Measurements from ENCODE around the gene RECK.

The RECK gene

DNA sequence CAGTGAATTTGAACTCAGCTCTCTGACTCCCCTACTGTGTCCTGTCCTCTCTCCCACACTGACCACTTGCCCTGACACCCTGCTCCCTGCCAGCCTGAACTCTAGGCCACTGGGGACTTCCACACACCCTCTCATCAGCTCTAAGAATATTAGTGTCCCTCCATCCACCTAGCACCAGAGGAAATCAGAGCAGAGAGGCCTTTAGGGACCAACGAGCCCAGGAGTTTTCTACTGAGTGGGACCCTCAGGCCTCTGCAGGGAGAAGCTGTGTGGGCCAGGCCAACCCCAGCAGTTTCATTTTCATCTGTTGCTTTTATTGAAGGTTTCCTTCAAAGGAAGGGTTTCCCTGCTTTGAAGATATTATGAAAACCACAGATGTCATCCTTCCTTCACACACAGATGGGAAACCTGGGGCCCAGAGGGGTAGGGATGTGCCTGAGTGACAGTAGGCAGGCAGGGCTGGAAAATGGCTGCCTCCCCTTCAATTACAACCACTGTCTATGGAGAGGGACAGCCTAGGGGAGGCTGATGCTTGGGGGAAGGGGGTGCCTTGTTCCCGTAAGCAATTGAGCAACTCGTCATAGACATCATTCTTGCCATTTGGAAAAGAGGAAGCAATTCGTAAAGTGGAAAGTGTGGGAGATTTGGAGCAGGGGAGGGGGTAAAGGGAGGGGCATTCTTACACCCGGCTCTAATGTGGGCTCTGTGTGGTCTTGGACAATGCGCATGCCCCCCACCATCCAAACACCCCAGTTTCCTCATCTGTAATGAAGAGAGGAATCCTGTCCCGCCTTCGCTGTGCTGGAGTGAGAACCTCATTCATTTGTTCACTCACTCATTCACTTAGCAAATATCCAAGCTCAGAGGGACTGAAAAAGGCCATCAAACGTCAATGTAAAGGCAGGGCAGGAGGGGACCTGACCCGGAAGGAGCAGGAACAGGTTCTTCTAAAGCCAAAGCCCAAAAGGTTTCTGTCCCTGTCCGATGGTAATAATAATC lies 103.7 kb downstream of the RECK start:
- no peak for FAIRE-seq

GRCh38 chr9:36141288-36141687 lies 104.6 kb downstream of the RECK start:
- no peak for FAIRE-seq

DNA sequence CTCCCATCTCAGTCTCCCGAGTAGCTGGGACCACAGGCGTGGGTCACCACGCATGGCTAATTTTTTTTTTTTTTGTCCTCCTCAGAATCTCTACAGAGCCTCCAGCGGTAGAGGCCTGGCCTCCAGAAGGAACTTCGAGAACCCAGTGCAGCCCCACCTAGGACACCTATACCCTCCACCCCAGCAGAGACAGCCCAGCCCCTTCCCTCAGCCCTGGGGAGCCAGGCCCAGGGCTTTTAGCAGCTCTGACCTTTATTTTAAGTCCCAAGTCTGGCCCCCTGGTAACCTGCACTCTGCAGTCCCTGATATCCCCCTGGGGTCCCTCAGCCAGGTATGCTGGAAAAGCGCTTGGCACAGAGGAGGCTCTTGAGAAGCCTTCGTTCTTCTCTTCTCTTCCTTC lies 105.0 kb downstream of the RECK start:
- no peak for FAIRE-seq

- no peak for FAIRE-seq
These were observed 106.0 kb downstream of the RECK start for GRCh38 chr9:36142510-36143244.

DNA sequence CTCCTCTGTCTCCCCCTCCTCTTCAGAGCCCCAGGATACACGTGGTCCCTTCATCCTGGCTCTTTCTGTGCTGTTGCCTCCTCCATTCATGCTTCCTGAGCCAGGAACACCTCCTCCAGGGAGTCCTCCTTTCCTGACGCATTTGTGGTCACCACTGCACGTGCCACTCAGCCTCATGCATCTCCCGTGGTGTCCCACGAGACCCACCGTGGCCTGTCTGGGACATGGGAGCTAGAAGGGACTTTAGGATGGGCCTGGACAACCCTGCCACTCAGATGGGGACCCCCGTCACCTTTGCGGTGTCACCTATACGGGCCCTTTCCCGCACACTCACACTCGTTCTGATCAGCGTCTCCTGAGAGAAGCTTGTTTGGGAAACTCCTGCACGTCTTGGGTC lies 106.5 kb downstream of the RECK start:
- no peak for FAIRE-seq

GRCh38 chr9:36144309-36145232 lies 107.9 kb downstream of the RECK start:
- FAIRE-seq = no peak

DNA sequence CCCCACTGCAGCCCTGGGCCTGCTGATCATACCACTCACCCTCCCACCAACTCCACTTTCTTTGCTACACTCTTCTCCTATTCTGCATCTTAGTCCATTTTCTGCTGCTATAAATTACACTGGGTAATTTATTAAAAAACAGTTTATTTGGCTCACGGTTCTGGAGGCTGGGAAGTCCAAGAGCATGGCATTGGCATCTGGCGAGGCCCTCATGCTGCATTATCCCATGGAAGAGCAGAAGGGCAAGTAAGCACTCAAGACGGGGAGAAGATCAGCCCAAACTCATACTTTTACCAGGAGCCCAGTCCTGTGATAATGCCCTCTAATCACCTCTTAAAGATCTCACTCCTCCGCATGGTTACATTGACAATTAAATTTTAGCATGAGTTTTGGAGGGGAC lies 109.3 kb downstream of the RECK start:
- FAIRE-seq = no peak

DNA sequence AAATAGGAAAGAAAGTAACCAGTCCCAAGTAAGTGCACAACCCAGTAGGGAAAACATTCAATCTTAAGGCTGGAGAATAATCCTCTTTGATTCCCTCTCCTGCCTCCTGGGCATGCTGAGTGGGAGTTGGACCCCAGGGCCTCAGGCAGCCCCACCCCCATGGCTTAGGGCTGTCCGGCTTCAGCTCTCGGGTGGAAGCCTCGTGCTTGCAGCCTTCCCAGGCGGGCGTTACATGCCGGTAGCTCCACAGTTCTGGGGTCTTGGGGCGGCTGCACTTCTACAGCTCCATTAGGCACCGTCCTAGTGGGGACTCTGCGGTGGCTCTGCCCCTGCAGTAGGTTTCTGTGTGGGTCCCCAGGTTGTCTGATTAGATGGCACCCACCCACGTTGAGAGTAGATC lies 109.9 kb downstream of the RECK start:
- no peak for FAIRE-seq

GRCh38 chr9:36147441-36148175 lies 110.9 kb downstream of the RECK start:
- no peak for FAIRE-seq

DNA sequence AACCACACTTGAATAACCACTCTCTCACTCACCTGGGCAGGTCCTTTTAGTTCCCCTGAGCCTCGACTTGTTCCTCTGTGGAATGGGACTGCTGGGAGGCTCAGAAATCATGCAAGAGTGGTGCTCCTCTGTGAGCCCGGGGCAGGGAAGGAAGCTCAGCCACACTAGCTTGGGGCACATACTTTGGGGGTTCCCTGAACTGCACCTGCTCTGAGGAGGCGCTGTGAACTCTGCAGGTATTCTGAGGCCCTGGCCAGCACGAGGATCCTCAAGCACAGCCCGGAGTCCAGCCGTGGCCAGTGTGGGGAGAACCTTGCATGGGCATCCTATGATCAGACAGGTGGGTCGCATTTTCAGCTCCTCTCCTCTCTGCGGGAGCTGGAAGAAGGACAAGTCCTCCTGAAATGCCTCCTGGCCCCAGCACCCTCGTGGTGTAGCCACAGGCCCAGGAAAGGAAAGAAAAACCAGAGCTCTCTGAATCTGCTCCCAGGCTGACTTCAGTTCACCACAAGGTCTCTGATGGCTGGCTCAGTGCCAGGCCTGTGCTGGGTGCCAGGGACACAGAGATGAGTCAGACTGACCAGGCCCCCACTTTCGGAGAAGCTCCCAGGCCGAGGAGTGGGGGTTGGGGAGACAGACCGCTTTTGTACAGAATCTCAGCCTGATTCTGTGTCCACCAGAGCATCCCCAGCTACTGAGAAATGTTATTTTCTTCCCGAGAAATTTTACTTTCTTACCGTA lies 111.8 kb downstream of the RECK start:
- FAIRE-seq = no peak

- no peak for FAIRE-seq
These were observed 112.5 kb downstream of the RECK start for GRCh38 chr9:36149197-36149596.

DNA sequence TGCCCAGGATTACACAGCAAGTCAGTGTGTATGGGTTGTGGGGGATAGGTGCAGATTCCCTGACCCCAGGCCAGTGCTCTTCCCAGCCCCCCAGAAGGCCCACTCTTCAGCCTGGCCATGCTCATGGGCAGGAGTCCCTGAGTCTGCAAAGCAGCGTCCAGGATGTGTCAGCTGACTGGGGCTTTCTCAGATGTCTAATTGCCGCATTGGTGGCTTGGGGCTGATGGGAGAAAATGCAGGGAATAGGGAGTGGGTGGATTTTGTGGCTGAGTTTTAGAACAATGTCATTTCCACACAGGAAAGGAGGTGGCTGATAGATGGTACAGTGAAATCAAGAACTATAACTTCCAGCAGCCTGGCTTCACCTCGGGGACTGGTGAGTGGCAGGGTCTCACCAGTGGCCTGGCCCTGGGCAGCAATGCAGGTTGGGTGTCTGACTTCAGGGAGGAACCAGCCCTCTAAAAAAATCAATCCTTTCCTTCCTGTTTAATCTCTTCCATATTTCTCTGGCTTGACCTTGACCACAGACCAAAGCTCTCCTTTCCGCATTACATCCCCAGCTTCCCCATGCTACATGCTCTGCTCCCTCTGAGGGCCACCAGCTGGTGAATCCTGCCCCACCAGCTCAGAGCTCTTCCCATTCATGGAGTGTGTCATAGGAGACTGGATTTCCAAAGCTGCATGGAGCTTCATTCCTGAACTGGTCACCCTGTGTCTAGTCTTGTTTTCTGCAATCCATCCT lies 114.0 kb downstream of the RECK start:
- FAIRE-seq = no peak

DNA sequence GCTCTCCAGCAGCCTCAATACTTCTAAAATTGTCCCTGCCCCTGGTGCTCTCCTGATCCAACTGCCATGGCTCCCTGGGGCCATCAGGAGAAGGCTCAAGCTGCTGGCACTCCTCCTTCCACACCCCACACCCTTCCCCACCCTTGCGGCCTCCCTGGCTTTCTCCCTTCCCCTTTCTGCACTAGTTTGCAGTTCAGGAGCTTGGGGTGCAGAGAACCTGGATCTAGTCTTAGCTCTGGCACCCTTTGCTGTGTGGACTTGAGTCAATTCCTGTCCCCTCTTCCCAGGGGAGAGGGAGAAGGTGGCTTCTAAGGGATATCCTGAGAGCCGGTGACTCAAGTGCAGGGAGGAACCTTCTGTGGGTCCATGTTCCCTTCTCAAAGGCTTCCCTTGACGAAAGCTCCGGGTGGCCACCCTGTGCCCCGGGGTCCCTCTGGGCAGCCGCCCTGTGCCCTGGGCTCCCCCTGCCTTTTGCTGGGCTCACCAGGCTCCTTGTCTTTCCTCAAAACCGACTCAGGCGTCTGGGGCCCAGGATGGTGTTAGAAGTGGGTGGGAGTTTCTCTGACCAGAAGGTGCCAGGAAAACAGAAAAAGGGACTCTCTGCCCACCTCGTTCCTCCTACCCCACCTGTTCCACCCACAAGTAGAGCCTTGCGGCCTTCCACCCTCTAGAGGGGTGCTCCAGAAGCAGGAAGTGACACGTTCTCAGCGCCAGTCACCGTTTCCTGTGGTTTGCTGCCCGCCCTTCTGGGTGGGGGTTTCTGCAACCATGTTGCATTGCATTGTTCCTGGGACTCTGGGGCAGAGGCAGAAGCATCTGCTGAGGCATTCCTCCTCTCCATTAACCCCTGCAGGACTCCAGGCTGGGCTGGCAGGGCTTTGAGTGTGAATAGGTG lies 114.8 kb downstream of the RECK start:
- FAIRE-seq = no peak

DNA sequence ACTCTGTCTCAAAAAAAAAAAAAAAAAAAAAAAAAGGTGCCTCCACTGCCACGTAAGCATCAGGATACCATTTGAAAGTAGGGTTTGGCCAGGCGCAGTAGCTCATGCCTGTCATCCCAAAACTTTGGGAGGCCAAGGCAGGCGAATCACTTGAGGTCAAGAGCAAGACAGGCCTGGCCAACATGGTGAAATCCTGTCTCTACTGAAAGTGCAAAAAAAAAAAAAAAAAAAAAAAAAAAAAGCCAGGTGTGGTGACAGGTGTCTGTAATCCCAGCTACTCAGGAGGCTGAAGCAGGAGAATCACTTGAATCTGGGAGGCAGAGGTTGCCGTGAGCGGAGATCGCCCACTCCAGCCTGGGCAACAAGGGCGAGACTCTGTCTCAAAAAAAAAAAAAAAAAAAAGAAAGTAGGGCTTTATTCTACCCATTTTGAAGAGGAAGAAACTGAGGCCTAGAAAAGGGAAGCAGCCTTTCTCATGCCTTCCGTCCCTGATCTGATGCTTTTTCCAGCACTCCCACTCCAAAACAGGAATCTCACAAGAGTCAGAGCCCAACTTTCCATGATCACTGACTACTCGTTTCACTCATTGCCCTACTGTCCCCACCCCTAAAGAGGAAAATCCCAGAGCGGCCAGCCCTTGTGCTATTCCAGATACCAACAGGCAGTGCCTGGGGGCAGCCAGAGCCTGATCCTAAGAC lies 116.2 kb downstream of the RECK start:
- no peak for FAIRE-seq

GRCh38 chr9:36153746-36154145 lies 117.0 kb downstream of the RECK start:
- no peak for FAIRE-seq

DNA sequence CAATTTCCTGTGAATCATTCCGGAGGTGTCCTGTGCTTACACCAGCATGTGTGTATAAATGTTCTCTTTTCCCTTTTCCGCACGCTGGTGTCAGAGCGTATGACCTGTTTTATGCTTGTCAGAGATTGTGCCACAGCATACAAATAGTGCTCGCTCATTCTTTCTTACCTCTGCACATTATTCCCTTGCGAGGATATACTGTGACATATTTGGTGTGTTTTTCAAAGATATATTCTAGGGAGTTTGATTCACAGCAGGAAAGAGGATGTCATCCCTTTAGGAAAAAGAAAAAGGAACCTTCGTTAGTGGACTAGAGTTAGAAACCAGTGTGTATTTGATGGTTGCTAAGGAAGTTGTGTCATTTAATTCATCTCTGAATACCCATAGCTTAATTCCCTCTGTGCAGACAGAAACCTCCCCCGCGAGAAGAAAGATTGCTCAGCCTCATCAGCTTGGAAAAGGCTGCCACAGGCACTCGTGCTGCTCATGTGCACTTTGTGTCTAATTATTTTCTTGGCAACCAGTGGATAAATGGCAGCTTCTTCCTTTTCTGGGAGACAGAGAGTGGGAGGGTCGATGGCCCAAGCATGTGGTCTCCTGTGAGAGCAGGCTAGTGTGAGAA lies 117.7 kb downstream of the RECK start:
- no peak for FAIRE-seq

GRCh38 chr9:36156116-36156515 lies 119.4 kb downstream of the RECK start:
- no peak for FAIRE-seq

DNA sequence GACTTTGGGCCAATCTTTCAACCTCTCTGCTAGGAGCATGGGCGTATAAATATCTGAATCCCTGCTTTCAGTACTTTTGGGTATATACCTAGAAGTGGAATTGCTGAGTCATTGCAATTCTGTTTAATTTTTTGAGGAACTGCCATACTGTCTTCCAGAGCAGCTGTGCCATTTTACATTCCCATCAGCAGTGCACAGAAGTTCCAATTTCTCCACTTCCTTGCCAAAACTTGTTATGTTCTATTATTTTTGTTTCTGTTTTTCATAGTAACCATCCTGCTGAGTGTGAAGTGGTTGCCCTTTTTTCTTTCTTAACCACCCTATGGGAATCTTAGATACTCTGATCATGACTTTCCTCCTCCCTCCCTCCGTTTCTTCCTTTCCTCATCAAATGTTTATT lies 121.4 kb downstream of the RECK start:
- no peak for FAIRE-seq
